HCT116 (cell line): Measurements from ENCODE around the gene STIM1. TPM values are rescaled to one million over a fixed set of nuclear protein-coding genes. Genes with fewer than 3 reads are reported as not detected.
"Not testable (repeated sequence)": the region's sequence is repeated elsewhere in the genome, so short reads cannot be mapped to it uniquely, and the experiment has no call there.

Experiments
- ATAC-seq: fragments of 200-7000 bp; cut with Tn5 transposase; 2 replicates; pipeline ENCODE4 v1.9.1; 2020; ENCODE audit warnings: mild to moderate bottlenecking, moderate library complexity
- BruUV-seq: library from RNA; stranded (reverse); fragments of 400-500 nt; replicated peaks from 2 replicates; lab custom pipeline; 2021; lab: Mats Ljungman, UMichigan
- CTCF ChIA-PET: fragments of 300-600 bp; sonication (Branson Sonifier 250); formaldehyde crosslinking; loops from one replicate; lab custom pipeline; 2021; ENCODE audit warnings: antibody characterized with exemption; lab: Charles Lee
- POLR2A ChIA-PET: fragments of 300-600, 350-600 bp; sonication (Branson Sonifier 250); formaldehyde crosslinking; loops from one replicate; lab custom pipeline; 2021; ENCODE audit warnings: antibody characterized with exemption; lab: Charles Lee
- RAD21 ChIA-PET, 2 experiments: fragments of 300-600 bp; sonication (Branson Sonifier 250); formaldehyde crosslinking; loops; one replicate each; lab custom pipeline; 2023; ENCODE audit warnings: low total read pairs in 2 of 2; ENCODE audit not compliant: uncharacterized antibody in 2 of 2, unreplicated experiment in 2 of 2, low non-redundant PET in 1 of 2; lab: Charles Lee
- DNase-seq: peaks from one replicate; pipeline ENCODE4 v3.0.0-alpha.2; 2010; ENCODE audit warnings: low read depth, low spot score
- H2AFZ ChIP-seq: fragments of 200-600 bp; shearing (Covaris generic), sonication (generic); 2 replicates; pipeline ENCODE4 v1.6.1; 2017; ENCODE audit warnings: low read depth, mixed run types, mixed read lengths, antibody characterized with exemption, low read length; ENCODE audit not compliant: poor library complexity, severe bottlenecking
- H3K27ac ChIP-seq: 2 replicates; pipeline ENCODE4 v1.5.1; 2012; ENCODE audit warnings: low read depth, low read length
- H3K27me3 ChIP-seq: fragments of 200-600 bp; sonication (generic); 2 replicates; pipeline ENCODE4 v1.6.1; 2016; ENCODE audit warnings: mixed run types, low read length, mixed read lengths; ENCODE audit not compliant: insufficient read depth
- H3K36me3 ChIP-seq, 2 experiments: fragments of 200-500 bp in 1 of 2; fragments of 200-600 bp in 1 of 2; sonication (Bioruptor generic) in 1 of 2; sonication (generic) in 1 of 2; 2 replicates each; pipeline versions ENCODE4 v1.5.1 to v1.6.1; 2014 to 2016; ENCODE audit warnings: low read length in 2 of 2, inconsistent platforms in 1 of 2, mixed read lengths in 1 of 2, mixed run types in 1 of 2; ENCODE audit not compliant: insufficient read depth in 2 of 2, control insufficient read depth in 1 of 2
- H3K4me1 ChIP-seq, 2 experiments: fragments of 200-600 bp in 1 of 2; sonication (generic) in 1 of 2; 2 replicates each; pipeline versions ENCODE4 v1.5.1 to v1.6.1; 2012 to 2017; ENCODE audit warnings: low read length in 2 of 2, inconsistent platforms in 1 of 2, mild to moderate bottlenecking in 1 of 2, mixed read lengths in 1 of 2, mixed run types in 1 of 2, moderate library complexity in 1 of 2; ENCODE audit not compliant: insufficient read depth in 2 of 2, control insufficient read depth in 1 of 2
- H3K4me2 ChIP-seq: fragments of 200-600 bp; sonication (generic); 2 replicates; pipeline ENCODE4 v1.6.1; 2017; ENCODE audit warnings: mixed run types, low read length, mixed read lengths
- H3K4me3 ChIP-seq, 2 experiments: fragments of 200-600 bp in 1 of 2; sonication (generic) in 1 of 2; replicated peaks in 1 of 2; 2 replicates each; pipeline ENCODE4 v1.5.1; 2011 to 2016; ENCODE audit warnings: low read length in 2 of 2, control low read depth in 1 of 2, low read depth in 1 of 2, mild to moderate bottlenecking in 1 of 2, mixed read lengths in 1 of 2, mixed run types in 1 of 2
- H3K79me2 ChIP-seq: fragments of 200-600 bp; sonication (generic); 2 replicates; pipeline ENCODE4 v1.6.1; 2017; ENCODE audit warnings: mild to moderate bottlenecking, mixed run types, low read length, moderate library complexity, mixed read lengths; ENCODE audit not compliant: insufficient read depth
- H3K9ac ChIP-seq: fragments of 200-600 bp; sonication (generic); 2 replicates; pipeline ENCODE4 v1.6.1; 2016; ENCODE audit warnings: low read length, mixed read lengths
- H3K9me2 ChIP-seq: fragments of 200-600 bp; sonication (generic), shearing (Covaris generic); 2 replicates; pipeline ENCODE4 v1.6.1; 2017; ENCODE audit warnings: mixed run types, mild to moderate bottlenecking, moderate library complexity; ENCODE audit not compliant: insufficient read depth
- H3K9me3 ChIP-seq, 2 experiments: fragments of 200-500 bp in 1 of 2; fragments of 200-600 bp in 1 of 2; sonication (Bioruptor generic) in 1 of 2; sonication (generic) in 1 of 2; 2 replicates each; pipeline ENCODE4 v1.6.1; 2014 to 2017; ENCODE audit warnings: low read length in 2 of 2, mixed read lengths in 2 of 2, inconsistent platforms in 1 of 2, low read depth in 1 of 2, mild to moderate bottlenecking in 1 of 2, mixed run types in 1 of 2, moderate library complexity in 1 of 2; ENCODE audit not compliant: control insufficient read depth in 1 of 2, insufficient read depth in 1 of 2
- H4K20me1 ChIP-seq: fragments of 200-600 bp; sonication (generic), shearing (Covaris generic); 2 replicates; pipeline ENCODE4 v1.6.1; 2017; ENCODE audit warnings: mixed run types, mild to moderate bottlenecking, moderate library complexity; ENCODE audit not compliant: insufficient read depth
- CBX3 ChIP-seq: IDR thresholded peaks from 2 replicates; pipeline ENCODE4 v1.6.1; 2012; ENCODE audit warnings: low read depth
- CTCF ChIP-seq, 3 experiments: fragments of 200-600 bp in 1 of 3; sonication (generic) in 1 of 3; IDR thresholded peaks in 2 of 3; conservative IDR thresholded peaks in 1 of 3; 2 replicates each; pipeline ENCODE4 v1.5.1; 2012 to 2017; ENCODE audit warnings: low read depth in 2 of 3, low read length in 2 of 3, antibody characterized with exemption in 1 of 3, borderline replicate concordance in 1 of 3, control low read depth in 1 of 3, mild to moderate bottlenecking in 1 of 3, mixed read lengths in 1 of 3, mixed run types in 1 of 3, moderate library complexity in 1 of 3; ENCODE audit not compliant: insufficient read depth in 1 of 3
- EZH2phosphoT487 ChIP-seq: fragments of 200-600 bp; IDR thresholded peaks from 2 replicates; pipeline ENCODE4 v1.6.1; 2018; ENCODE audit warnings: antibody characterized with exemption, borderline replicate concordance
- RAD21 ChIP-seq: IDR thresholded peaks from 2 replicates; pipeline ENCODE4 v1.6.1; 2012; ENCODE audit warnings: low read depth, mild to moderate bottlenecking
- REST ChIP-seq: IDR thresholded peaks from 2 replicates; pipeline ENCODE4 v1.6.1; 2012; ENCODE audit warnings: low read depth
- YY1 ChIP-seq: IDR thresholded peaks from 2 replicates; pipeline ENCODE4 v1.6.1; 2011; ENCODE audit warnings: low read length, low read depth, moderate library complexity, mild to moderate bottlenecking; ENCODE audit not compliant: insufficient replicate concordance; ENCODE audit errors: extremely low read depth
- ZNF274 ChIP-seq: fragments of 200-500 bp; sonication (Bioruptor generic); IDR thresholded peaks from 2 replicates; pipeline ENCODE4 v1.6.1; 2014; ENCODE audit warnings: mild to moderate bottlenecking, low read depth, low read length, inconsistent platforms
- intact Hi-C: fragments of 100-400 bp; cut with micrococcal nuclease; formaldehyde crosslinking; loops from 2 replicates; pipeline ENCODE4 v1.10.0; 2022
- total RNA-seq: library from RNA; stranded (reverse); gene quantifications from one replicate; pipeline ENCODE4 v1.2.1, GENCODE V29; 2021; ENCODE audit not compliant: unreplicated experiment

The STIM1 gene
- total RNA-seq, 1 experiment from 2014 or later, result 22.3 TPM

GRCh38 chr11:4050138-4050537, 194.7 kb downstream of the STIM1 start:
- Histone ChIP-seq H3K36me3 (no peaks in the 10 kb centered on the region), H3K79me2 (no peaks in the 10 kb centered on the region), H3K9me2 (no peaks in the 10 kb centered on the region), H3K4me2 (no peak overlapping the region), H3K27ac (no peak overlapping the region), H3K9ac (no peak overlapping the region), H3K27me3 (no peaks in the 10 kb centered on the region), H4K20me1 (no peaks in the 10 kb centered on the region), H3K9me3 (no peaks in the 10 kb centered on the region), H2AFZ (no peak overlapping the region), H3K4me3 (no peak overlapping the region), H3K4me1 (no peaks in the 10 kb centered on the region)
- ATAC-seq (no peak), DNase-seq (no peak)
- RAD21 ChIA-PET, result no interaction called here
- no peak for TF ChIP-seq CTCF (IDR thresholded peaks at IDR 0.05 in 2 of 3, conservative IDR thresholded peaks at IDR 0.05 in 1 of 3; ENCODE audit: borderline replicate concordance in 1 of 3, insufficient read depth in 1 of 3, low read depth in 2 of 3, low read length in 2 of 3)
- TF ChIP-seq RAD21, result no peak
- no peak for TF ChIP-seq CBX3
- TF ChIP-seq ZNF274, result no peak
- TF ChIP-seq EZH2phosphoT487, result no peak
- TF ChIP-seq YY1, result no peak
- TF ChIP-seq REST, result no peak
- CTCF ChIA-PET, result interaction anchor here (0.6 kb wide), 1 partner anchor 209 kb away, joined by 4 read pairs; the partner anchor contains the start of gene RHOG
- POLR2A ChIA-PET, result no interaction called here
- no TSS peak for BruUV-seq
- intact Hi-C loops, result no loop called here

GRCh38 chr11:4053200-4053599, 197.7 kb downstream of the STIM1 start:
- H3K79me2 ChIP-seq, H3K27me3 ChIP-seq, CTCF ChIA-PET, H3K4me3 ChIP-seq, intact Hi-C loops, H2AFZ ChIP-seq, H3K4me1 ChIP-seq, ATAC-seq, DNase-seq, H3K36me3 ChIP-seq, RAD21 ChIA-PET, H3K27ac ChIP-seq, H3K9me3 ChIP-seq, BruUV-seq, H3K9me2 ChIP-seq, POLR2A ChIA-PET, H4K20me1 ChIP-seq, H3K9ac ChIP-seq, H3K4me2 ChIP-seq: not testable (repeated sequence)
